Measurements from ENCODE around the gene MAPK1. TPM values are rescaled to one million over a fixed set of nuclear protein-coding genes. Genes with fewer than 3 reads are reported as not detected.
"Not testable (repeated sequence)": the region's sequence is repeated elsewhere in the genome, so short reads cannot be mapped to it uniquely, and the experiment has no call there.

MAPK1 gene
- total RNA-seq, 1 donor from 2014 or later, result 38.6 TPM

GRCh38 chr22:21759646-21760376 is 107.6 kb downstream of the MAPK1 start:
- H3K36me3 ChIP-seq (ENCODE audit: control insufficient read depth in 3 of 3, insufficient read depth in 3 of 3, low read length in 3 of 3), result peaks cover 38 to 41% (median 40%) of the 10 kb centered on the region in 3 donors
- H3K27me3 ChIP-seq (ENCODE audit: control insufficient read depth in 3 of 3, insufficient read depth in 3 of 3, low read length in 3 of 3), result peaks cover 0 to 4% (median 0%) of the 10 kb centered on the region in 3 donors
- H3K4me1 ChIP-seq (ENCODE audit: control insufficient read depth in 3 of 3, insufficient read depth in 3 of 3, low read length in 3 of 3), result peaks cover 4 to 19% (median 7%) of the 10 kb centered on the region in 3 donors
- H3K4me3 ChIP-seq (ENCODE audit: low read length in 3 of 3), result no peak overlapping the region
- H3K27ac ChIP-seq (ENCODE audit: low read depth, low read length), result no peak overlapping the region
- H3K9ac ChIP-seq (ENCODE audit: low read depth in 1 of 3, low read length in 3 of 3), result no peak overlapping the region
- no peaks in the 10 kb centered on the region for H3K9me3 ChIP-seq (ENCODE audit: control insufficient read depth in 3 of 3, low read length in 3 of 3)

GRCh38 chr22:21759093-21759492 is 108.4 kb downstream of the MAPK1 start:
- H3K9me3 ChIP-seq (ENCODE audit: control insufficient read depth in 3 of 3, low read length in 3 of 3), result no peaks in the 10 kb centered on the region
- H3K36me3 ChIP-seq (ENCODE audit: control insufficient read depth in 3 of 3, insufficient read depth in 3 of 3, low read length in 3 of 3), result peaks cover 33 to 35% (median 34%) of the 10 kb centered on the region in 3 donors
- peaks cover 9 to 24% (median 12%) of the 10 kb centered on the region in 3 donors for H3K4me1 ChIP-seq (ENCODE audit: control insufficient read depth in 3 of 3, insufficient read depth in 3 of 3, low read length in 3 of 3)
- H3K4me3 ChIP-seq (ENCODE audit: low read length in 3 of 3), result no peak overlapping the region
- H3K27ac ChIP-seq (ENCODE audit: low read depth, low read length), result no peak overlapping the region
- no peak overlapping the region for H3K9ac ChIP-seq (ENCODE audit: low read depth in 1 of 3, low read length in 3 of 3)
- peaks cover 0 to 4% (median 0%) of the 10 kb centered on the region in 3 donors for H3K27me3 ChIP-seq (ENCODE audit: control insufficient read depth in 3 of 3, insufficient read depth in 3 of 3, low read length in 3 of 3)

GRCh38 chr22:21758091-21758864 is 109.2 kb downstream of the MAPK1 start:
- H3K27me3 ChIP-seq (ENCODE audit: control insufficient read depth in 3 of 3, insufficient read depth in 3 of 3, low read length in 3 of 3), result peaks cover 0 to 4% (median 0%) of the 10 kb centered on the region in 3 donors

DNA sequence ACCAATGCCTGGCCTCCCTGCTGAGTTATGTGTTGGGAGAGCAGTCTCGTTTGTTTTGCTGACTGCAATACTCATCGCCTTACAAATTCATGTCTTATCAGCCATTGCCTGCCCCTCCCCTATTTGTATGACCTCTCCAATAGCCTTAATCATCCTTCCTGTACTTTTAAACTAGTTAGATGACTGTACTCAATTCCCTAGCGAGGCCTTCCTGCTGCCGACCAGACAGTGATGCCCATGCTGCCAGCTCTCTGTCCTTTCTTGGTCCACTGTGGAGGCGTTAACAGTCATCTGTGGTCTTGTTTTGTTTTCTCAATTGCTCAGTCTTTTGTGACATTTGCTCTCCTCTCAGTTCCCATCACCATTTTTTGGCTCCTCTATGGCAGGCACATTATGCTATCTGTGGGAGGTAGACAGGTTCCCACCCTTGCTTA is 111.6 kb downstream of the MAPK1 start:
- Histone ChIP-seq H3K9me3 (ENCODE audit: control insufficient read depth in 3 of 3, low read length in 3 of 3) (no peaks in the 10 kb centered on the region), H3K27ac (ENCODE audit: low read depth, low read length) (no peak overlapping the region), H3K4me3 (ENCODE audit: low read length in 3 of 3) (no peak overlapping the region), H3K36me3 (ENCODE audit: control insufficient read depth in 3 of 3, insufficient read depth in 3 of 3, low read length in 3 of 3) (peaks cover 5 to 9% (median 5%) of the 10 kb centered on the region in 3 donors), H3K4me1 (ENCODE audit: control insufficient read depth in 3 of 3, insufficient read depth in 3 of 3, low read length in 3 of 3) (peaks cover 9 to 24% (median 12%) of the 10 kb centered on the region in 3 donors), H3K9ac (ENCODE audit: low read depth in 1 of 3, low read length in 3 of 3) (no peak overlapping the region), H3K27me3 (ENCODE audit: control insufficient read depth in 3 of 3, insufficient read depth in 3 of 3, low read length in 3 of 3) (peaks cover 0 to 4% (median 0%) of the 10 kb centered on the region in 3 donors)

More at GRCh38 chr22:21758091-21758864, 109.2 kb downstream of the MAPK1 start:
- no peak overlapping the region for H3K4me3 ChIP-seq (ENCODE audit: low read length in 3 of 3)
- H3K27ac ChIP-seq (ENCODE audit: low read depth, low read length), result no peak overlapping the region
- peaks cover 25 to 27% (median 26%) of the 10 kb centered on the region in 3 donors for H3K36me3 ChIP-seq (ENCODE audit: control insufficient read depth in 3 of 3, insufficient read depth in 3 of 3, low read length in 3 of 3)
- H3K9ac ChIP-seq (ENCODE audit: low read depth in 1 of 3, low read length in 3 of 3), result no peak overlapping the region
- peaks cover 9 to 24% (median 12%) of the 10 kb centered on the region in 3 donors for H3K4me1 ChIP-seq (ENCODE audit: control insufficient read depth in 3 of 3, insufficient read depth in 3 of 3, low read length in 3 of 3)
- no peaks in the 10 kb centered on the region for H3K9me3 ChIP-seq (ENCODE audit: control insufficient read depth in 3 of 3, low read length in 3 of 3)

DNA sequence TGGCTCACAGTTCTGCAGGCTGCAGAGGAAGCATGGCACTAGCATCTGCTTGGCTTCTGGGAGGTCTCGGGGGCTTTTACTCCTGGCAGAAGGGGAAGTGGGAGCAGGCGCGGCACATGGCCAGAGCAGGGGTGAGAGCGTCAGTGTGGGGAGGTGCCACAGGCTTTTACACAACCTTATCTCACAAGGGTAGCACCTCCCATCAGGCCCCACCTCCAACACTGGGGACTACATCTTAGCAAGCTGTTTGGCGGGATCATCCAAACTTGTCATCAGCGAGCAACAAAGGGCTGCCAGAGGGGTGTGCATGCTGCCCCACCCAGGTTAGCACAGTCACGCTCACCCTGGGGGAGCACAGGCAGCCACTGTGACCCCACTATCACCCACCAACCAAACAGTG is 112.9 kb downstream of the MAPK1 start:
- Histone ChIP-seq H3K4me1 (ENCODE audit: control insufficient read depth in 3 of 3, insufficient read depth in 3 of 3, low read length in 3 of 3) (peaks cover 9 to 24% (median 12%) of the 10 kb centered on the region in 3 donors), H3K9ac (ENCODE audit: low read depth in 1 of 3, low read length in 3 of 3) (peak overlapping the region in 2 of 3 donors; percentile 0 to 66), H3K36me3 (ENCODE audit: control insufficient read depth in 3 of 3, insufficient read depth in 3 of 3, low read length in 3 of 3) (peaks cover 5 to 9% (median 5%) of the 10 kb centered on the region in 3 donors), H3K9me3 (ENCODE audit: control insufficient read depth in 3 of 3, low read length in 3 of 3) (no peaks in the 10 kb centered on the region), H3K27me3 (ENCODE audit: control insufficient read depth in 3 of 3, insufficient read depth in 3 of 3, low read length in 3 of 3) (peaks cover 0 to 4% (median 0%) of the 10 kb centered on the region in 3 donors), H3K27ac (ENCODE audit: low read depth, low read length) (no peak overlapping the region), H3K4me3 (ENCODE audit: low read length in 3 of 3) (peak overlapping the region in 2 of 3 donors; percentile 35 to 42)

- Histone ChIP-seq H3K9ac (ENCODE audit: low read depth in 1 of 3, low read length in 3 of 3) (no peak overlapping the region), H3K9me3 (ENCODE audit: control insufficient read depth in 3 of 3, low read length in 3 of 3) (no peaks in the 10 kb centered on the region), H3K4me1 (ENCODE audit: control insufficient read depth in 3 of 3, insufficient read depth in 3 of 3, low read length in 3 of 3) (peaks cover 9 to 22% (median 12%) of the 10 kb centered on the region in 3 donors), H3K27me3 (ENCODE audit: control insufficient read depth in 3 of 3, insufficient read depth in 3 of 3, low read length in 3 of 3) (peaks cover 0 to 4% (median 0%) of the 10 kb centered on the region in 3 donors), H3K36me3 (ENCODE audit: control insufficient read depth in 3 of 3, insufficient read depth in 3 of 3, low read length in 3 of 3) (peaks cover 0 to 5% (median 2%) of the 10 kb centered on the region in 3 donors), H3K4me3 (ENCODE audit: low read length in 3 of 3) (no peak overlapping the region), H3K27ac (ENCODE audit: low read depth, low read length) (no peak overlapping the region)
Measured at GRCh38 chr22:21753374-21754111, 113.9 kb downstream of the MAPK1 start.

GRCh38 chr22:21752276-21752675 is 115.2 kb downstream of the MAPK1 start:
- H3K27ac ChIP-seq (ENCODE audit: low read depth, low read length), result no peak overlapping the region
- H3K27me3 ChIP-seq (ENCODE audit: control insufficient read depth in 3 of 3, insufficient read depth in 3 of 3, low read length in 3 of 3), result peaks cover 0 to 4% (median 0%) of the 10 kb centered on the region in 3 donors
- H3K4me3 ChIP-seq (ENCODE audit: low read length in 3 of 3), result no peak overlapping the region
- H3K9me3 ChIP-seq (ENCODE audit: control insufficient read depth in 3 of 3, low read length in 3 of 3), result no peaks in the 10 kb centered on the region
- no peaks in the 10 kb centered on the region for H3K36me3 ChIP-seq (ENCODE audit: control insufficient read depth in 3 of 3, insufficient read depth in 3 of 3, low read length in 3 of 3)
- no peak overlapping the region for H3K9ac ChIP-seq (ENCODE audit: low read depth in 1 of 3, low read length in 3 of 3)
- H3K4me1 ChIP-seq (ENCODE audit: control insufficient read depth in 3 of 3, insufficient read depth in 3 of 3, low read length in 3 of 3), result peaks cover 9 to 16% (median 10%) of the 10 kb centered on the region in 3 donors

DNA sequence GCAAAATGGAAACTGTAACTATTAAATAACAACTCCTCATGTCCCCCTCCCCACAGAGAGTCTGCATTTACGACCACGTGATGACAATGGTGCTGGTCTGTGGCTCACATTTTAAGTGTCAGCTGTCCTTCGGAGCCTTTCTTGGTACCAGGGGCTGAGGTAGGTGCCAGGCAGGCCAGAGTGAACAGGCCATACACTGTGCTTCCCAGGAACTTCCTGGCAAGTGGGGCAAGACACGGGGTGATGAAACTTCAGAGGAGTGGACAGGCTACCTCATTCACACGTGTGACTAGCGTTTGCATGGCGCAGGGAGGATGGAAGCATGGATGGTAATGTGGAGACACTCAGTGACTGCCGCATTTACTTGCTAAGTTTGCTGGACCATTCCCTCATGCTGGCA is 121.5 kb downstream of the MAPK1 start:
- H3K4me1 ChIP-seq (ENCODE audit: control insufficient read depth in 3 of 3, insufficient read depth in 3 of 3, low read length in 3 of 3), result no peaks in the 10 kb centered on the region
- H3K27ac ChIP-seq (ENCODE audit: low read depth, low read length), result no peak overlapping the region
- H3K27me3 ChIP-seq (ENCODE audit: control insufficient read depth in 3 of 3, insufficient read depth in 3 of 3, low read length in 3 of 3), result no peaks in the 10 kb centered on the region
- no peaks in the 10 kb centered on the region for H3K36me3 ChIP-seq (ENCODE audit: control insufficient read depth in 3 of 3, insufficient read depth in 3 of 3, low read length in 3 of 3)
- no peak overlapping the region for H3K9ac ChIP-seq (ENCODE audit: low read depth in 1 of 3, low read length in 3 of 3)
- H3K9me3 ChIP-seq (ENCODE audit: control insufficient read depth in 3 of 3, low read length in 3 of 3), result no peaks in the 10 kb centered on the region
- H3K4me3 ChIP-seq (ENCODE audit: low read length in 3 of 3), result no peak overlapping the region

- not testable (repeated sequence) for H3K9me3 ChIP-seq (ENCODE audit: control insufficient read depth in 3 of 3, low read length in 3 of 3); H3K36me3 ChIP-seq (ENCODE audit: control insufficient read depth in 3 of 3, insufficient read depth in 3 of 3, low read length in 3 of 3); H3K4me3 ChIP-seq (ENCODE audit: low read length in 3 of 3); H3K27me3 ChIP-seq (ENCODE audit: control insufficient read depth in 3 of 3, insufficient read depth in 3 of 3, low read length in 3 of 3); H3K9ac ChIP-seq (ENCODE audit: low read depth in 1 of 3, low read length in 3 of 3); H3K4me1 ChIP-seq (ENCODE audit: control insufficient read depth in 3 of 3, insufficient read depth in 3 of 3, low read length in 3 of 3); H3K27ac ChIP-seq (ENCODE audit: low read depth, low read length)
Measured at GRCh38 chr22:21744917-21745316, 122.5 kb downstream of the MAPK1 start.
